Keratinocyte (primary cell): ENCODE measurements around the gene CCL22. TPM values are rescaled to one million over a fixed set of nuclear protein-coding genes. Genes with fewer than 3 reads are reported as not detected.
A peak's percentile ranks its signal among the peaks of the same experiment; 100 is the strongest.

Source experiments
- DNase-seq: peaks from one replicate; pipeline ENCODE4 v3.0.0-alpha.2; 2011; ENCODE audit warnings: low read depth, missing footprints, low spot score
- FAIRE-seq: peaks from 2 replicates; lab custom pipeline; 2011; peaks lifted over from hg19 to GRCh38; lab: Jason Lieb, UNC
- H2AFZ ChIP-seq: 2 replicates; pipeline ENCODE4 v1.6.0; 2012; ENCODE audit warnings: low read length, control low read depth, inconsistent platforms; ENCODE audit not compliant: control insufficient read depth
- H3K27ac ChIP-seq: 2 replicates; pipeline ENCODE4 v1.5.1; 2011; ENCODE audit warnings: low read length; ENCODE audit not compliant: control insufficient read depth, insufficient read depth
- H3K27me3 ChIP-seq: 3 replicates; pipeline ENCODE4 v1.6.0; 2011; ENCODE audit warnings: low read length; ENCODE audit not compliant: control insufficient read depth, insufficient read depth; ENCODE audit errors: extremely low read depth
- H3K36me3 ChIP-seq, 2 experiments: 2 replicates in 1 of 2; 3 replicates in 1 of 2; pipeline ENCODE4 v1.5.1; 2011; ENCODE audit warnings: low read length in 2 of 2, mild to moderate bottlenecking in 1 of 2; ENCODE audit not compliant: control insufficient read depth in 2 of 2, insufficient read depth in 2 of 2; ENCODE audit errors: extremely low read depth in 1 of 2
- H3K4me1 ChIP-seq: 3 replicates; pipeline ENCODE4 v1.5.1; 2011; ENCODE audit warnings: low read length; ENCODE audit not compliant: control insufficient read depth, insufficient read depth; ENCODE audit errors: extremely low read depth
- H3K4me2 ChIP-seq: 3 replicates; pipeline ENCODE4 v1.6.0; 2011; ENCODE audit warnings: low read depth, low read length; ENCODE audit not compliant: control insufficient read depth, insufficient read depth; ENCODE audit errors: extremely low read depth
- H3K4me3 ChIP-seq, 3 experiments: fragments of 200-600 bp in 1 of 3; sonication (generic) in 1 of 3; 2 replicates in 2 of 3; 3 replicates in 1 of 3; pipeline ENCODE4 v1.5.1; 2011 to 2016; ENCODE audit warnings: low read length in 3 of 3, mild to moderate bottlenecking in 3 of 3, control low read depth in 2 of 3, inconsistent platforms in 1 of 3, low read depth in 1 of 3, mixed read lengths in 1 of 3, mixed run types in 1 of 3, moderate library complexity in 1 of 3; ENCODE audit not compliant: control insufficient read depth in 2 of 3, insufficient read depth in 2 of 3; ENCODE audit errors: extremely low read depth in 1 of 3
- H3K79me2 ChIP-seq: 2 replicates; pipeline ENCODE4 v1.6.0; 2012; ENCODE audit warnings: low read length; ENCODE audit not compliant: control insufficient read depth, insufficient read depth
- H3K9ac ChIP-seq: 3 replicates; pipeline ENCODE4 v1.6.0; 2011; ENCODE audit warnings: low read length; ENCODE audit not compliant: control insufficient read depth, insufficient read depth; ENCODE audit errors: extremely low read depth
- H3K9me1 ChIP-seq: 3 replicates; pipeline ENCODE4 v1.6.0; 2011; ENCODE audit warnings: low read length; ENCODE audit not compliant: control insufficient read depth, insufficient read depth; ENCODE audit errors: extremely low read depth
- H3K9me3 ChIP-seq: 2 replicates; pipeline ENCODE4 v1.5.1; 2012; ENCODE audit warnings: low read depth, low read length; ENCODE audit not compliant: control insufficient read depth
- H4K20me1 ChIP-seq: 3 replicates; pipeline ENCODE4 v1.6.0; 2011; ENCODE audit warnings: low read length; ENCODE audit not compliant: control insufficient read depth, insufficient read depth; ENCODE audit errors: extremely low read depth
- EZH2 ChIP-seq: IDR thresholded peaks from one replicate; pipeline ENCODE4 v1.6.1; 2012; ENCODE audit warnings: inconsistent platforms, mild to moderate bottlenecking, low read length, moderate library complexity
- dilution Hi-C: fragments of 300-500 bp; cut with MboI; formaldehyde crosslinking; loops from one replicate; pipeline ENCODE4 v1.7.0; 2020; ENCODE audit warnings: low sequenced_read_pairs; ENCODE audit not compliant: extremely low pct_ligation_motif_present
- polyA plus RNA-seq, 5 experiments: library from polyadenylated mRNA; depleted of rRNA in 3 of 5; stranded (reverse) in 3 of 5; stranded (forward) in 1 of 5; unstranded in 1 of 5; fragments of >200 nt; gene quantifications; 1 replicate in 1 of 5; 2 replicates in 3 of 5; 3 replicates in 1 of 5; pipeline versions ENCODE4 v1.2.1 to v1.2.3, GENCODE V29; 2011 to 2012; ENCODE audit warnings: missing spikeins in 2 of 5, low read depth in 1 of 5, low replicate concordance in 1 of 5
- TF ChIP-seq, protein P1 (sequence below), 3 experiments: IDR thresholded peaks in 1 of 3; conservative IDR thresholded peaks in 1 of 3; optimal IDR thresholded peaks in 1 of 3; 2 replicates in 2 of 3; 3 replicates in 1 of 3; pipeline versions ENCODE3 to v1.5.1; 2011; ENCODE audit warnings: low read length in 3 of 3, mild to moderate bottlenecking in 3 of 3, moderate library complexity in 2 of 3, control low read depth in 1 of 3, inconsistent platforms in 1 of 3; ENCODE audit not compliant: insufficient read depth in 2 of 3; ENCODE audit errors: extremely low read depth in 1 of 3

Gene CCL22
- polyA plus RNA-seq, 1 donor (not counting 4 experiments of a cell fraction or from before 2014, with no cell fraction given) = not detected

DNA sequence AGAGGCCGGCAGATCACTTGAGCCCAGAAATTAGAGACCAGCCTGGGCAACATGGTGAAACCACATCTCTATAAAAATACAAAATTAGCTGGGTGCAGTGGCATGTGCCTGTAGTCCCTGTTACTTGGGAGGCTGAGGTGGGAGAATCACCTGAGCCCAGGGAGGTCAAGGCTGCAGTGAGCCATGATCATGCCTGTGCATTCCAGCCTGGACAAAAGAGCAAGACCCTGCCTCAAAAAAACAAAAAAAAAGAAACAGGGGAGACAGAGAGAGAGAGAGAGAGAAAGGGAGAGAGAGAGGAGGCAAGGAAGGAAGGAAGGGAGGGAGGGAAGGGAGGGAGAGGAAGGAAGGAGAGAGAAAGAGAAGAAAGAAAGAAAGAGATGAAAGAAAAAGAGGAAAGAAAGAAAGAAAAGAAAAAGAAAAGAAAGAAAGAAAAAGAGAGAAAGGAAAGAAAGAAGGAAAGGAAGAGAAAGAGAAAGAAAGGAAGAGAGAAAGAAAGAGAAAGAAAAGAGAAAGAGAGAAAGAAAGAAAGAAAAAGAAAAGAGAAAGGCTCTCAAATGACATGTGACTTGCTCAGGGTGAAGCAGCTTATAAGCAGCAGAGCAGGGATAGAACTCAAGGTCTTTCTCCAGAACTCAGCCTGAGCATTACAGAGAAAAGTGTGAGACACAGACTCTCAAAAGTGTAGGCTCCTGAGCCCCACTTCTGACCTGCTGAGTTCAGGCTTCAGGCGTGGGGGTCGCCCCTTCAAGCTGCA lies 29.2 kb downstream of the CCL22 start:
- Histone ChIP-seq H3K27me3 (peaks cover 11% of the 10 kb centered on the region), H3K9ac (no peak overlapping the region), H3K9me1 (no peaks in the 10 kb centered on the region), H3K79me2 (no peaks in the 10 kb centered on the region), H3K4me3 (no peak overlapping the region), H3K9me3 (no peaks in the 10 kb centered on the region), H2AFZ (no peak overlapping the region), H3K27ac (no peak overlapping the region), H3K4me2 (peak overlapping the region; percentile 63), H3K36me3 (no peaks in the 10 kb centered on the region), H4K20me1 (no peaks in the 10 kb centered on the region), H3K4me1 (peaks cover 19% of the 10 kb centered on the region)
- no peak for DNase-seq
- TF ChIP-seq, protein P1, sequence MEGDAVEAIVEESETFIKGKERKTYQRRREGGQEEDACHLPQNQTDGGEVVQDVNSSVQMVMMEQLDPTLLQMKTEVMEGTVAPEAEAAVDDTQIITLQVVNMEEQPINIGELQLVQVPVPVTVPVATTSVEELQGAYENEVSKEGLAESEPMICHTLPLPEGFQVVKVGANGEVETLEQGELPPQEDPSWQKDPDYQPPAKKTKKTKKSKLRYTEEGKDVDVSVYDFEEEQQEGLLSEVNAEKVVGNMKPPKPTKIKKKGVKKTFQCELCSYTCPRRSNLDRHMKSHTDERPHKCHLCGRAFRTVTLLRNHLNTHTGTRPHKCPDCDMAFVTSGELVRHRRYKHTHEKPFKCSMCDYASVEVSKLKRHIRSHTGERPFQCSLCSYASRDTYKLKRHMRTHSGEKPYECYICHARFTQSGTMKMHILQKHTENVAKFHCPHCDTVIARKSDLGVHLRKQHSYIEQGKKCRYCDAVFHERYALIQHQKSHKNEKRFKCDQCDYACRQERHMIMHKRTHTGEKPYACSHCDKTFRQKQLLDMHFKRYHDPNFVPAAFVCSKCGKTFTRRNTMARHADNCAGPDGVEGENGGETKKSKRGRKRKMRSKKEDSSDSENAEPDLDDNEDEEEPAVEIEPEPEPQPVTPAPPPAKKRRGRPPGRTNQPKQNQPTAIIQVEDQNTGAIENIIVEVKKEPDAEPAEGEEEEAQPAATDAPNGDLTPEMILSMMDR (optimal IDR thresholded peaks at IDR 0.05 in 1 of 3, IDR thresholded peaks at IDR 0.05 in 1 of 3, conservative IDR thresholded peaks at IDR 0.05 in 1 of 3; ENCODE audit: extremely low read depth in 1 of 3, insufficient read depth in 2 of 3, low read length in 3 of 3) = no peak
- TF ChIP-seq EZH2 = no peak
- dilution Hi-C loops = no loop called here
- no peak for FAIRE-seq

DNA sequence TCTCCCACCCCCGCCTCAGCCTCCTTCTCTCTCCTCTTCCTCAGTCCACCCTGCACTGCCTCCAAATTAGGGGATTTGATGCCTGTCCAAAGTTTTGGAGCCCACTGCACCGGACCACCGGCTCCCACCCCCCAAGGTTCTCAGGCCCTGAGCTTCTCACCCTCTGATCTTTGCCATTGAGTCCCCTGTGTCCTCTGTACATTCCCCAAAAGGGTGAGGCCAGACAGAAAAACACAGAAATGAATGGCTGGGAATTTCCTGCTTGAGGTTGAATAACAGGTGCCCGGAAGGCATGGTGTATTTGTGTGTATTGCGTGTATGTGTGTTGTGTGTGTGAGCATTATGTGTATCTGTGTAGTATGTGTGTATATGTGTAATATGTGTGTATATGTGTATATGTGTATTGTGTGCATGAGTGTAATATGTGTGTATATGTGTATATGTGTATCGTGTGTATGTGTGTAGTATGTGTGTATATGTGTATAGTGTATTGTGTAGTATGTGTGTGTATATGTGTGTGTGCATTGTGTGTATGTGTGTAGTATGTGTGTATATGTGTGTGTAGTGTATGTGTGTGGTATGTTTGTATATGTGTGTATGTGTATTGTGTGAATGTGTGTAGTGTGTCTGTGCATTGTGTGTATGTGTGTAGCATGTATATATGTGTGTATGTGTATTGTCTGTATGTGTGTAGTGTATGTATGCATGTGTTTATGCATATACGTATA lies 29.9 kb downstream of the CCL22 start:
- dilution Hi-C loops = no loop called here
- Histone ChIP-seq H3K27ac (no peak overlapping the region), H3K9me3 (no peaks in the 10 kb centered on the region), H3K27me3 (peaks cover 11% of the 10 kb centered on the region), H3K4me2 (peak overlapping the region; percentile 63), H3K79me2 (no peaks in the 10 kb centered on the region), H3K9me1 (no peaks in the 10 kb centered on the region), H3K4me1 (peaks cover 17% of the 10 kb centered on the region), H4K20me1 (no peaks in the 10 kb centered on the region), H2AFZ (peak overlapping the region; percentile 17), H3K9ac (no peak overlapping the region), H3K4me3 (peak overlapping the region in 1 of 3 experiments; percentile 12), H3K36me3 (no peaks in the 10 kb centered on the region)
- no peak for FAIRE-seq
- no peak for TF ChIP-seq EZH2
- TF ChIP-seq, protein P1 (optimal IDR thresholded peaks at IDR 0.05 in 1 of 3, IDR thresholded peaks at IDR 0.05 in 1 of 3, conservative IDR thresholded peaks at IDR 0.05 in 1 of 3; ENCODE audit: extremely low read depth in 1 of 3, insufficient read depth in 2 of 3, low read length in 3 of 3) = no peak
- no peak for DNase-seq
